HG02763 (cell line): ENCODE results near the gene DNER.
"Not testable (repeated sequence)": the region's sequence is repeated elsewhere in the genome, so short reads cannot be mapped to it uniquely, and the experiment has no call there.

Source experiments
- ATAC-seq: cut with Tn5 transposase; IDR thresholded peaks from one replicate; pipeline ENCODE4 v1.9.1; 2021; ENCODE audit warnings: mild to moderate bottlenecking, moderate library complexity; ENCODE audit not compliant: unreplicated experiment

Gene DNER

DNA sequence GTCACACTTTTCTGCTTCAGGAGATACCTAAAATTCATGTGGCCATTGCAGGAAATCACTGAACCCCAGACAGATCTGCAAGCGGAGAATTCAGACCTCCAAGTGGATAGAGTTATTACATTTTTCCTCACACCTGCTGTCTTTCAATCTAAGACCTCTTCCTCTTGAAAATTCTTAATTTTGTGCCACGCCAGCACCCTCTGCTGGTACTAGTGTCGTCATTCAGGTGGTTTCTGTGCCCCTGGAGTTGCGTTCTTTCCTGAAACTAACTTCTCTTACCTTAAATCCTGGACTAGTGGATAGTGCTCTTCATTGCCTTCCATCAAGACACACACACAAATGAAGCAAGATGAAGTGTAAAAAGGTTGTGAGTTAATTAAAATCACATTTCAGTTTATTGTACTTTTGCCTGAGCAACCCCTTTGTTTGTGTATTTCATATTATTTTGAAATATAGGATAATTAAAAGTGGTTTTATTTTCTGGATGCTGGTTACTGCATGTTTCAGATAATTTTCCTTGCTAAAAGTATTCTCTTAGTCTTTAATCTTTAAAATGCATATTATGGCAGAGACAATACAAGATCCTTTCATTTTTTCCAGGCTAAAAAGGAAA, 1.6 kb upstream of the DNER start:
- ATAC-seq: no peak

DNA sequence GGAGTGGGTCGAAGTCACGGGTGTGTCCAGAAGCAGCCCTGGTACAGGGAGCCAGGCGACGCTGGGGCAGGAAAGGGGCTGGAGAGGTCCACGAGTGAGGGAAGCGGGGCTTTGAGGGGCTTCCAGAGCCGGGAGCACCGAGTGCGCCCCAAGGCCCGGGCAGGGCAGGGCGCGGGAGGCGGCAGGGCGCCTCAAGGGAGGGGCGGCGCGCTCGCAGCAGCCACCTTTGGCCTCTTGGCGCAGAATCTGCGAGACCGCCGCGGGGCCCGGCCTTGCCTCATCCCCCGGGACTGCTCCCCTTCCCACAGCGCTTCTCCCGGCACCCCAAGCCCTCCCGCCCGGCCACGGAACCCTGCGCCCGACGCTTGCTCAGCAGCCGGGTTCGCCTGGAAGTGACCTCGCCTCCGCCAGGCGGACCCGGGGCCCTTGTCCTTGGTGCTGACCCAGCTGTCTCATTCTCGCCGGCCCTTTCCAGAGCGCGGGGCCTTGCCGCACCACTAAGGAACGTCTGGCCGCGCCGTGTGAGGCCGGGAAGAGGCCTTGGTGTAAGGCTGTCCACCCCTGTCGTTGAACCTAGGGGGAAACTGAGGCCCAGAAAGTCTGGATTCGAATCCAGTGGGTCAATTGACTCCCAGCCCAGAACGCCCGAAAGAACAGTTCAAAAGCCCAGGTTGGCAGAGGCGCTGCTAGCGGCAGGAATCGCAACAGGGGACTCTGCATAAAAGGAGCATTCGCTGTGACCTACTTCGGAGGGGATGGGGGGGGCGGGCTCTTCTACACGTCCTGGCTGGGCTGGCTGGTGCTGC, 584 bp upstream of the DNER start:
- ATAC-seq: peak; percentile 30

DNA sequence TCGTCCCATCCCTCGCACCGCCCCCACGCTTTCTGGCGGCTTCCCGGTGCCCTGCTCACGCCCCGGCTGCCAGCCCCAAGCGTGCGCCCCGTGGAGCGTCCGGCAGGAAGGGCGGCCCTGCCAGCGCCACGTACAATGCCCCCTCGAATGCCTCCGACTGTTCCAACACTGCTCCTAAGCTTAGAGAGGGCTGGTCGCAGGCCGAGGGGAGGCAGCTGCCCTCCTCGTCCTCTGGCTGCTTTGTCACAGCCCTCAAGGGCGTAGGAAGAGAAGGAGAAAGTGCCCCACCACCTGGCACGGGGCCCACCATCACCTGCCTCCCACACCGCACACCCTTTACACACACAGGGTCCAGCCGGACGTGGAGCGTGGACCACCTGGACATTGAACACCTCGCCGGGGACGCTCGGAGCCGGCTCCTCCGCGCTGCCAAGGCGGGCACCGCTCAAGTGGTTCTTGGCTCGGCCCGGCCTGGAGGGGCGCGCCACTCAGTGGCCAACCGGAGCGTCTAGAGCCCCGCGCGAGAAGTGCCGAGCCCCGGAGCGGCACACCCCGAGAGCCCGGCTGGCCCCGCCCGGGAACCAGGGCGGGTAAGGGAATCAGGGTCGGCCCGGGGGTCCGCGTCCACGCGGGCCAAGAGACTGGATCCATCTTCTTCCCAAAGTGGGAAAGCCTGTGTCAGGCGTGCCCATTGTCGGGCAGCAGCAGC, 830 bp downstream of the DNER start:
- no peak for ATAC-seq

DNA sequence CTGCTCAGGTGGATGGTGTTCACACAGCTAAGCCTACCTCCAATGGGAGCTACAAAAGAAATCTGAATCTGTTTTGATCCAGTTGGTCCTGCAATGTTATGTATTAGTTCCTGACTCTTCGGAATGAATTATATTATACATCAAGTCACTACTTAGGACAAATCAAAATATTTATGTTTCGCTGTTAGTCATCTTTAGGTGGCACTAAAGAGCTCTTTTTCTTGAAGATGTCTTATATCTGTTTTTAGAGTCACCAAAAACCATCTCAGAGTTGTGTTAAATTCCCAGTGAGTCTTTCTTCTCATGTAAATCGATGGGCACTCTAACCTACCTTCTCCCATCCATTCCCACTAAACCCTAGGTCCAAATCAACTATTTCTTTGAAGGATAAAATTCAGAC, 2.2 kb downstream of the DNER start:
- ATAC-seq: no peak

DNA sequence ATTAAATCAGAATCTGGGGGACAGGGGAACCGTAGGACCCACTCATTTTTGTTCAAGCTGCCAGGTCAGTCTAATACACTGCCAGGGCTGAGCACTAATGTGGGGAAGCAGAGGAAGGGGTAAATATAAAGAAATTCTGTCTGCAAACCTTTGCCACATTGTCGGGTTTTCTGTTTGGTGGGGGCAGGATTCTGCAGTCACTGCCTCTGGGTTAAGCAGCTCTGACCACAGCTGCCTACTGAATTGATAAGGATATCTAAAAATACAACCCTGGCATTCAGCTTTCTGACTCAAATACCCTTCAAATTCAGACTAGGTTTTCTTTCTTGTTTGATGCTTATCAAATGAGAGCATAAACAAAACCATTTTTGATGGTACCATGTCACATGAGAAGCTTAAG, 6.0 kb downstream of the DNER start:
- ATAC-seq: no peak

DNA sequence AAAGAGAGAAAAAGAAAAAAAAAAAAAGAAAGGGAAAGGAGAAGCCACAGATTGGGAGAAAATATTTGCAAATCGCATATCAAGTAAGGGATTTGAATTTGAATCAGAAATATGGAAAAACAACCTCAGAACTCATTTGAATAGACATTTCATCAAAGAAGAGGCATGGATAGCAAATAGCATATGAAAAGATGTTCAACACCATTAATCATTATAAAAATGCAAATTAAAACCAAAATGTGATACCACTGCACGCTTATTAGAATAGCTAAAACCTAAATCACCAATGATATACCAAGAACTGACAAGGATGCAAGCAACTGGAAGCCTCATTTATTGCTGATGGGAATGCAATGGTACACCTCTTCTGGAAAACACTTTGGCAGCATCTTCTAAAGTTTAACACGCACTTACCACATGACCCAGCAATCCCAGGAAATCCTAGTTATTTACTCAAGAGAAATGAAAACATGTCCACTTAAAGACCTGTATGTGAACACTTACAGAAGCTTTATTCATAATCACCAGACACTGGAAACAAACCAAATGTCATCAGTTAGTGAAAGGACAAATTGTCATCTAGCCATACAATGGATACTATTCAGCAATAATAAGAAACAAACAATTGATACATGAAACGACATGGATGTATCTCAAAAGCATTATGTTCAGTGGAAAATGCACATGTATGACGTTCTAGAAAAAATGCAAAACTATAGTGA, 10.3 kb downstream of the DNER start:
- ATAC-seq: no peak

DNA sequence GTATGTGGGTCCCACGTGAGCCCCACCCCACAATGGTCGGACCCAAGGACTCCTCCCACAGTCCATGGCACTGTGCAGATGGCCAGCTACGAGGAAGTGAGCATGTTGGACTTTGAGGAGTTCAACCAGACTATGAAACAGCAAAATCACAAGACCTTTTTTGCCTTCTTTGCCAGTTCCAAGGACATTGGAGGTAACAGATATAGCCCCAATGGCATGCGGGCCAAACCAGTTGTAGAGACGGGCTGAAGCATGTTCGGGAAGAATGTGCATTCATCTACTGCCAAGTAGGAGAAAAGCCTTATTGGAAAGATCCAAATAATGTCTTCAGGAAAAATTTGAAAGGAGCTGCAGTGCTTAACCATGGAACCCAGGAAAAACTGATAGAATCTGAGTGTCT, 12.6 kb downstream of the DNER start:
- ATAC-seq: no peak

DNA sequence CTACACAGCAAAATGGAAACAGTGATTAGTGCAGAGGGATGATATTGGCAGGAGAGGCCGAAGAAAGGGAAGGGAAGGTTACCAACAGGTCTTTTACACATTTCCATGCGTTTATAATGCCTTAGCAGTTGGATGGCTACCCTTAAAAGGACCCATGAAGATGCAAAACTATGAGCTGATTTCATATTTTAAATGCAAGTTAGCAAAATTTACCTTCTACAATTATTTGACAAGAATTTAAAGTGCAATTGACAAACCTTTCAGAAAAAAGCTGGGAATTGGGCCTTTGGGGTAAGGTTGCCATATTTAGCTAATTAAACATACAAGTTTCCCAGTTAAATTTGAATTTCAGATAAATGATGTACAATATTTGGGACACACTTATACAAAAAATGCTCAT, 13.3 kb downstream of the DNER start:
- no peak for ATAC-seq

DNA sequence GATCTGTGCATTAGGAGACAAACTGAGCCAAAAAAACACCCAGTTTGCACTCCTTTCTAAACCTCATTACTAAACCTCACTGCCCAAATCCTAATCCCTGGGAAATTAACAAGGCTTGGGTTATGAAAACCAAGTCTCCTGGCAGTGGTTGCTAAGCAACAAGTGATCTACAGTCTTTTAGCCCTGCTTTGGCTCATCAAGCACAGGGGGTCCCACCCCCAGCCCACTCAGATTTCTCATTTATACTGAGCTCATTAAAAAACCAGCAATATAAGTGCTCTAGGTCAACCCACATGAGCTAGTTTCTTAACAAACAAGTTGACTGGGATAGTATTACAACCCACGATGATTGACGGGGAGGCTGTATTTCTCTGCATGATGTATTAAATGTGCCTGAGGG, 18.4 kb downstream of the DNER start:
- ATAC-seq: no peak

DNA sequence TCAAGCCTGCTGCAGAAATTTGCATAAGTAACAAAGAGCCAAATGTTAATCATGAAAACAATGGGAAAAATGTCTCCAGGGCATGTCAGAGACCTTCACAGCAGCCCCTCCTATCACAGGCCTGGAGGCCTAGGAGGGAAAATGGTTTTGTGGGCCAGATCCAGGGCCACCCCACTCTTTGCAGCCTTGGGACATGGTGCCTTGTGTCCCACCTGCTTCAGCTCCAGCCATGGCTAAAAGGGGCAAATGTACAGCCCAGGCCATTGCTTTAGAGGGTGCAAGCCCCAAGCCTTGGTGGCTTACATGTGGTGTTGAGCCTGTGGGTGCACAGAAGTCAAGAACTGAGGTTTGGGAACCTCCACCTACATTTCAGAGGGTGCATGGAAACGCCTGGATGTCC, 20.5 kb downstream of the DNER start:
- not testable (repeated sequence) for ATAC-seq

DNA sequence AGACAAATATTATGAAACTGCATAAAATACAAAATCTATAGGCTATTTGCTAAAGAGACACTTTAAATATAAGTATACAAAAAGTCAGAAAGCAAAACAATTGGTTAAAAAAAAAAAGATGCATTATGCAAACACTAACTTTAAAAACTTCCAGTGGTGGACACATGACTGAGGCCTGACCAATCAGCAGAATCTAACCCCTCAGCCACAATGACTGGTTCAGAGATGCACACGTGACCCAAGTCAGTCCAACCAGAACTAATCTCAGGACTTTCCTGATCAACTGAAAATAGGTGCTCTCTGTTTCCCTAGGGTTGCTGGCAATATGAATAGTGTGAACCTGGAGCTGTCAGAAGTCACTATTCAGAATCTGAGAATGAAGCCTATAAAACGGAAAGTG, 22.7 kb downstream of the DNER start:
- no peak for ATAC-seq

DNA sequence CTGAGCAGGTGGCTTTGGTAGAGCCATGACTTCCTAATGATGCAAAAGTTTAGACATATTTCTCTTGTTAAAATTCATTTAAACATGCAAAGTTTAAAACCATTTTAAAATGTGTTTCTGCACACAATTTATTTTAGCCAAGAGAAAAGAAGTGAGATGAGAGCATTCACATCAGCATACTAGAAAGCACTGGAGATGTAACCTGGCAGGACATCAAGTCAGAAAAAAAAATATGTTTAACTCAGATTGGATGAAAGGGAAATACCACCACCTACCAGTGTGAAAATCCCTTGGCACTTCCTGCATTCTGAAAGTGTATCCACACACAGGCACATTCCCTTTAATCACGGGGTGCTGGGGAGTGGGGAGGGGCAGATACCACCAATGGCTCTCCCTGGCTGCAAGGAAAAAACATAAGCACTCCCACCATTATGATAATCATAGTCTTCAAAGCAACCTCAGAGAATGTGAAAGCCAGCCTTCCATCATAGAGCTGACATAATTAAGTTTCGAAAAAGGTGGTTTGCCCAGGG, 25.0 kb downstream of the DNER start:
- ATAC-seq: no peak

DNA sequence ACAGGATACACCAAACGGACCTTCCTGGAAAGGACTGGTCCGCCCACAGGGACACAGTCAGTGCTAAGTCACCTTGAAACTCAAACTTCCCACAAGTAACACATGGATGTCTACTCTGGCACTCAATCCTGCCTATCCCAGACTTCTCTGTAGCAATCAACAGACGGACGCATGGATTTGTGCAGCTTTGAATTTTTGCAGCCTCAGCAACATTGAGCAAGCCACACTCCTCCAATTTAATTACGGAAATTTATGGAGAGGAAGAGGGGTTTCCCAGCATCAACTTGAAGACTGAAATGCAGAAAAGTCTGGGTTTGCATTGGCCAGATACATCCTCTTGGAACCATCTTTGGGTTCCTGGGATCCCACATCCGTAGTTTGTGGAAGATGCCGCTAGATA, 26.2 kb downstream of the DNER start:
- no peak for ATAC-seq

DNA sequence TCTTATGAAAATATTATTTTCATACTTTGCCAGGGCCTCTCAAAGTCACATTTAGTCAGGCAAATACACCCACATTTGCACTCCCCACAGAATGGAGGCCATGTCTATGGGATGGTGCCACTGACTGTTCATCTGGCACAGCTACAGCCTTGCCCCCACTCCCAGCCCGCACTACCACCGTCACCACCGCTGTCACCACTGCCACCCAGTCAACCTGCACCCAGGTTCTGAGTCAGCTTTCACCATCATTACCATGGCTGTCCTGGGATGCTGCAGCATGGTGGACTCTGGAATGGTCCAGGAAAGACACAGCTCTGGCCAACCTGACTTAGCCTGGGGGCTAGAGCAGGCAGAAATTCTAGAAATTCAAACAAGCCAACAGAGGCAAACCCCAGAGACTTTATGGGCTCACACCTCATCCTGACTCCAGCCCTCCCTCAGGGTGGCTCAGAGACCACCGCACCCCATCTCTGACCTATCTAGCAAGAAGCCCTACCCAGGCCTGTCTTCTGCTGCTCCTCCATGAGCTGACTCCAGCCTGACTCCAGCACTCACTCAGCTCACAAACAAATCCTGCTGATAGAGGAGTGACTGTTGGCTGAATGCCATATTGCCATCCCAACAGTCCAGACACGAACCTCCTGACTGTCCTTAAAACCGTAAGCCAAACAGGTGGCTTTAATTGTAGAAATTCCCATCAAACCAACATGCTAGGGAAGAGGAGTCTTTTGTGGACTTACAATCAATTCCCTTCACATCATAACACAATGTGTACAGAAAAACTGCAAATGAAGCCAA, 28.0 kb downstream of the DNER start:
- ATAC-seq: no peak

DNA sequence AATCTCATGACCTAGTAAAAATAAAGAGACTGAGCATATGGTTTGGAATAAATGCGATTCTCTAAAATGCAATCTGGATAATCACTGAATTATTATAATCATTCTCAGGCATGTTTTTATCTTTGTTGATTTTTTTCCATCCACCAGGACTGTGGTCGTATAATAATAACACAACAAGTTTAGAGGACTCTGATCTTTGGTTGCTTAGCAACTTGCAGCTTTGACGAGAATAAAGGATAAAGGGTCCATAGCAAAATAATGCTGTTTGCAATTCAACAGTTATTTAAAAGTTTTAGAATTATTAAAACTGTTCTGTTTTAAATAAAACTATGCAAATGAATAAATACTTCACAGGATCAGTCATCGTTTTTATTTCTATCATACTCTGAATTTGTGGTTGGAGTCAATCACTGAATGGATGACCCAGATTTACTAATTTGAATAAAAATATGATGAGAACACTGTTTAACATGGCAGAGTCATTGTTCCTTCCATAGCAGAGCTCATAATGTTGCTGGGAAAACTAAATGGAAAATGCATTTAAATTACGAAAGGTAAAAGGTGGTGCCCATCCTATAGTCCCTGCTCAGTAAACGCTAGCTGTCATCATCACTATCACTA, 29.3 kb downstream of the DNER start:
- no peak for ATAC-seq

DNA sequence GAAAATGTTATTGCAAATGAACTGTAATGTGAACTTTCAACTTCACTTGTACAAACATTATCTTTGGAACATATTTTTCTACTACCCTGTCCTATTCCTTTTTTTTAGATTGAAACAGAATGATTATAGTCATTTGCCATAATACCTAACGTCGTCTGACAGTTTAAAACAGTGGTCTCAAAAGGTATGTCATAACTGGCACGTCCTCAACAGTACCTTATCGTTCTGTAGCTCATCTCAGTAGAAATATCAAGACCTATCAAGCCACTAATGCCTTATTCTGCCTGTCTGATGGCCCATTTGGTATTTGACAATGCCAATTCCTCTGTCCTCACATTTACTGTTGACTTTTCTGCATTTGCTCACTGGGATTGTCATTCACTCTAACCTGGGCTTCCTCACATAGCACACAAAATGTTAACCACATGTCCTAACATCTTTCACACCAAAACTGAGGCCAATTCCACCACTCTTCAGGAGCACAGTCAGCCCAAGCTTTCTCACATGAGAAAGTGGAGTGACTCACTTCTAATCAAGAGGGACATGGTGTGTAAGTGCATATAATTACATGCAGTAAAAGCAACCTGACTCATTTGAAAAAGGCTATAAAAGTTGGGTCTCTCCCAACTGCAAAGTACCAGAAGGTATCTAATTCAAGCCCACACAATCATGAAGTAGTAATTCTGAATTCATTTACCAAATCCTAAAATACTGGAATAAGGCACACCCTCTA, 34.8 kb downstream of the DNER start:
- ATAC-seq: no peak

DNA sequence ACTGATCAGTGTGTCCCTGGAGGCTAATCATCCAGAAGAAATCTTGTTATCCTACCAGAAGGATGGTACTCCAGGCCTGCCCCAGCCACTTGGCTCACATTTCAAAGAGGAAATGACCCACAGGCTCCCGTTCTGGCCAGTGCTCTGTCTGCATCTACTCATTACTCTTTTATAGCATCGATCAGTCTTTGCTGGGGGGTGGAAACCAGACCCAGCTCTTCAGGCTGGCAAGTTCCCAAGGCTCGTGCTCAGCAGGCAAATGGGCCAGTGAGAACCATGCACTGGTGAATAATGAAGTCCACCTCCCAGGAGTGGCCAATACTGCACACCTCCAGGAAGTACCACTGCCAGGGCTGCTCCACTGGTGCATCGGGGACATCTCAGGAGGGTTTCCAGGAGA, 38.8 kb downstream of the DNER start:
- ATAC-seq: no peak

DNA sequence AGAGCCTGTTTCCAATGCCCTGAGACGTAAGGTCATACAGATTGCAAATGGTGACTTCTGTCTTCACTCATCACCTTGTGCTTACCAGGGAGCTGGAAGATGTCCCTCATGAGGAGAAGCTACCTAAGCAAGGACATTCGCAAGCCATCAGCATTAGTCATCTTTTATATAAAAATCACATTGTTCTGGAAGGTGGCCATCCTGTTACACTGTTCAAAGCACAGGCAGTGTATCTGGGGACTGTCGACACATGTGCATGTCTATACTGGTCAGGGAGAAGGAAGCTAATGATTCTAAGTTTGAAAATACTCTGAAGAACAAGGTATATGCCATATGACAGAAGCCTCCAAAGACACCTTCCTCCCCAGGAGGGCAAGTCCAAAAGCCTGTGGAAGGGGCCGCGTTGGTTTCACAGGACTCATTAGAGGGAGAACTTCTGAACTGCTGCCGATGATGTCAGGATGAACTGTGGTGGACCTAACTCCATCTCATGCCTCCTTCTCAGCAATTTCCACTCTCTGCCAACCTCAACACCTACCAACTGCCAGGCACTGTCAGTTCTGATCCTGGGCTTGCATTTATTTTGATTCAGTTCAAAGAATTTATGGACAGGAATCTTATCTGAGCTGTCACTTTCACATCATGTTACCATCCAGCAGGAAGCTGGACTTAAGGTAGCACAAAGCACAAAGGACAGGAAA, 39.4 kb downstream of the DNER start:
- no peak for ATAC-seq

DNA sequence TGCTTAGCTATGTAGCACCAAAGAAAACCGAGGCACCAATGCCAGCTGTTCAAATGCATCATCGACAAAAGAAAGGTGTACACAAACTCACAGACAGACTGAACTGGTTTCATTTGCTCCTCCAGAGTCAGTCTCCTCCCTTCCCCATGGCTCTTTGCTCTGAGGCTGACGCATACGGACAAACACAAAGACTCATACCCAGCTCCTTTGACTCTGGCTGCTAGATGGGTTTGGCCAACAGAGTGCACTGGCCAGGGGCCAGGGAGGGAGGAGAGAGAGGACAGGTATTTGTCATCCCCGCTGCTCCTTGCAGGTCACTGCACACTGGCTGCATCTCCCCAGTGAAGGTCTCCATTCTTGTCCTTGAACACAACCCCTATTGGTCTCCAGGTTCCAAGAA, 40.7 kb downstream of the DNER start:
- no peak for ATAC-seq
